Stomach smooth muscle (tissue), 2 donors: ENCODE data around the gene GABBR2.

ENCODE experiments used
- H3K27ac ChIP-seq: one replicate; pipeline ENCODE4 v1.7.0; 2013; ENCODE audit warnings: mild to moderate bottlenecking, low read length, inconsistent platforms
- H3K27me3 ChIP-seq, 2 donors: one replicate each; pipeline ENCODE4 v1.7.0; 2013; ENCODE audit warnings: low read length in 2 of 2; ENCODE audit not compliant: insufficient read depth in 2 of 2, control insufficient read depth in 1 of 2
- H3K36me3 ChIP-seq, 2 donors: one replicate each; pipeline ENCODE4 v1.7.0; 2013; ENCODE audit warnings: low read length in 2 of 2; ENCODE audit not compliant: control insufficient read depth in 2 of 2, insufficient read depth in 2 of 2
- H3K4me1 ChIP-seq: one replicate; pipeline ENCODE4 v1.7.0; 2013; ENCODE audit warnings: low read length; ENCODE audit not compliant: control insufficient read depth, insufficient read depth
- H3K4me3 ChIP-seq, 2 donors: one replicate each; pipeline ENCODE4 v1.7.0; 2013; ENCODE audit warnings: low read length in 2 of 2
- H3K9ac ChIP-seq, 2 donors: one replicate each; pipeline ENCODE4 v1.7.0; 2013; ENCODE audit warnings: low read length in 2 of 2, mild to moderate bottlenecking in 1 of 2
- H3K9me3 ChIP-seq, 2 donors: one replicate each; pipeline ENCODE4 v1.7.0; 2013; ENCODE audit warnings: low read length in 2 of 2; ENCODE audit not compliant: control insufficient read depth in 2 of 2
- donor health status: healthy.
- donor health status: Pancreatic carcinoma.

The GABBR2 gene

DNA sequence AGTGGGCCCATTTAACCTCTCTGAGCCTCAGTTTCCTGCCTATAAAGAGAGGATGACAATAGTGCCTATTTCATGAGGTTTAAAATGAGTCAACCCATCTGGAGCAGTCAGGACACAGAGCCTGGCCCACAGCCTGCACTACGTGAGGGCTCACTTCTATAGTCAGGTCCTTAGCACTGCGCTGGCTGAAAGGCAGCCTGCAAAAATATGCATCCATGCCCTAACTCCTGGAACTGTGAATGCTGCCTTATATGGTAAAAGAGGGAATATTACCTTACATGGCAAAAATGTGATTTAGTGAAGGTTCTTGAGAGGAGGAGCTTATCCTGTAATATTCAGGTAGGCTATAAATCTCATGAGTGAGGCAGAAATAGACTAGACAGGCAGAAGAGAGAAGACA, 98.5 kb downstream of the GABBR2 start:
- Histone ChIP-seq H3K4me1 (no peaks in the 10 kb centered on the region), H3K9ac (no peak overlapping the region), H3K9me3 (no peaks in the 10 kb centered on the region), H3K4me3 (no peak overlapping the region), H3K27ac (no peak overlapping the region), H3K36me3 (no peaks in the 10 kb centered on the region), H3K27me3 (peaks cover 0 to 2% of the 10 kb centered on the region in 2 donors)

DNA sequence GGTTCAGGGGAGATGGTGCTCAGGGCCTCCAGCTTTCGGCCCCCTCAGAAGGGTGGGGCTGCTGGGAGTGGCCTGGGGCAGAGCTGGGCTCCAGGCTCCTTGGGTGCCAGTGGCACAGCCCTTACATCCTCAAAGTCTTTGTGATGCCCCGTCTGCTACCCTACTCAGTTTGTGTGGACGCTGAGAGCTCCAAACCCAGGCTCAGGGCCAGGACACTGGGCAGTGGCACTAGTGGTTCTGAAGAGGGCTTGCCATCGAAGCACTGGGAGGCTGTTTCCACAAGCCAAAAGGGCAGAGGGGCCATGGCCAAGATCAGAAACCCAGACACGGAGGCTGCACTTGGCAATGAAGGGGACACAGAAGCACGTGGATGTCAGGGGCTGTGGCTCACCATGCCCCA, 99.1 kb downstream of the GABBR2 start:
- no peaks in the 10 kb centered on the region for H3K36me3 ChIP-seq
- H3K9me3 ChIP-seq = no peaks in the 10 kb centered on the region
- peaks cover 0 to 2% of the 10 kb centered on the region in 2 donors for H3K27me3 ChIP-seq
- H3K4me1 ChIP-seq = no peaks in the 10 kb centered on the region
- H3K9ac ChIP-seq = no peak overlapping the region
- no peak overlapping the region for H3K4me3 ChIP-seq
- no peak overlapping the region for H3K27ac ChIP-seq

DNA sequence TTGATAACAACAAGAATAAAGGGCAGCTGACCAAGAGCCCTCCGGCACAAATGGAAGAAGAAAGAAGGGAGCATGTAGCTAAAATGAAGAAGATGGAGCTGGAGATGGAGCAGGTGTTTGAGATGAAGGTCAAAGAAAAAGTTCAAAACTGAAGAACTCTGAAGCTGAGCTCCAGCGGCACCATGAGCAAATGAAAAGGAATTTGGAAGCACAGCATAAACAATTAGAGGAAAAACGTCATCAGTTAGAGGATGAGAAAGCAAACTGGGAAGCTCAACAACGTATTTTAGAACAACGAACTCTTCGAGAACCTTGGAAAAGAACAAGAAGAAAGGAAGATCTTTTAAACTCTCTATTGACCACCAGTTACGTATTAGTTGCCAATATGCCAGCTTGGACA, 100.9 kb downstream of the GABBR2 start:
- no peaks in the 10 kb centered on the region for H3K9me3 ChIP-seq
- no peak overlapping the region for H3K4me3 ChIP-seq
- no peak overlapping the region for H3K27ac ChIP-seq
- H3K4me1 ChIP-seq = no peaks in the 10 kb centered on the region
- H3K27me3 ChIP-seq = peaks cover 0 to 2% of the 10 kb centered on the region in 2 donors
- H3K36me3 ChIP-seq = no peaks in the 10 kb centered on the region
- no peak overlapping the region for H3K9ac ChIP-seq

DNA sequence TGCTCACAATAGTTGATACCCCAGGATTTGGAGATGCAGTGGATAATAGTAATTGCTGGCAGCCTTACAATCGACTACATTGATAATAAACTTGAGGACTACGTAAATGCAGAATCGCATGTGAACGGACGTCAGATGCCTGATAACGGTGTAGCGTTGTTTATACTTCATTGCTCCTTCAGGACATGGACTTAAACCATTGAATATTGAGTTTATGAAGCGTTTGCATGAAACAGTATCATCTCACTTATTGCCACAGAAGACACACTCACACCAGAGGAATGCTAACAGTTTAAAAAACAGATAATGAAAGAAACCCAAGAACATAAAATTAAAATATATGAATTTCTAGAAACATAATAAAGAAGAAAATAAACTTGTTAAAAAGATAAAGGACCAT, 101.6 kb downstream of the GABBR2 start:
- peaks cover 0 to 2% of the 10 kb centered on the region in 2 donors for H3K27me3 ChIP-seq
- H3K4me3 ChIP-seq = no peak overlapping the region
- H3K27ac ChIP-seq = no peak overlapping the region
- no peaks in the 10 kb centered on the region for H3K4me1 ChIP-seq
- no peaks in the 10 kb centered on the region for H3K36me3 ChIP-seq
- H3K9ac ChIP-seq = no peak overlapping the region
- no peaks in the 10 kb centered on the region for H3K9me3 ChIP-seq

DNA sequence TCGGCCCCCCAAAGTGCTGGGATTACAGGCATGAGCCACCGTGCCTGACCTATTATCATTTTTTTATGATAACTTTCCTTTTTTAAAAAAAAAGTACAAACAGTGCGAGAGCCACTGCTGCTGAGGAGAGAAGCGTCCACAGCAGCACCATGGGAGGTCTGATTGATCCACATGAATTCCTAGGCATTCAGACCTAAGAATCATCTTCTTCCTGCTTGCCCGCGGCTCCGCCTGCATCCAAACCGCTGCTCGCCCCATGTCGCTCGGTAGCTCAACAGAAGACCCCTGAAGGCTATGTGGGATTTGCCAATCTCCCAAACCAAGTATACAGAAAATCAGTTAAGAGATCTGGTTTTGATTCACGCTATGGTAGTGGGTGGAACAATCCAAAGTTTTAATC, 102.0 kb downstream of the GABBR2 start:
- Histone ChIP-seq H3K36me3 (no peaks in the 10 kb centered on the region), H3K4me1 (no peaks in the 10 kb centered on the region), H3K27ac (no peak overlapping the region), H3K9me3 (no peaks in the 10 kb centered on the region), H3K9ac (no peak overlapping the region), H3K27me3 (peaks cover 0 to 2% of the 10 kb centered on the region in 2 donors), H3K4me3 (no peak overlapping the region)

DNA sequence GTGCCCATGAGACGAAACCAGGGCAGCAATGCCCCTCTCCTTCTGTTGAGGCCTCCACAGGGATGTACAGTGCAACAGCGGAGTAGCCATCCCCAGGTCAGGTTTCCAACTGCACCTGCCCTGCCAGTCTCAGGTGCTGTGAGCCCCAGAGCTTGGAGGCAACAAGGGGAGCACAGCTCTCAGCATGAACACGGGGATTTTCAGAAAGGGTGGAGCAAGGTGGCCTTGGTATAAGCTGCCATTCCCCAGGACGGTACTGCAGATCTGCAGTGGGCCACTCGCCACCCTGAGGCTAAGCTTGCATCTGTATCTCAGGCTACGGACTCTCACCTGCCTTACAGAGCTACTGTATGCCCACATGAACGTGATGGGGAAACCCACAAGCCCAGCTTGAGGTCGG, 103.6 kb downstream of the GABBR2 start:
- Histone ChIP-seq H3K9me3 (no peaks in the 10 kb centered on the region), H3K27me3 (peaks cover 0 to 2% of the 10 kb centered on the region in 2 donors), H3K27ac (no peak overlapping the region), H3K9ac (no peak overlapping the region), H3K36me3 (no peaks in the 10 kb centered on the region), H3K4me3 (no peak overlapping the region), H3K4me1 (no peaks in the 10 kb centered on the region)

DNA sequence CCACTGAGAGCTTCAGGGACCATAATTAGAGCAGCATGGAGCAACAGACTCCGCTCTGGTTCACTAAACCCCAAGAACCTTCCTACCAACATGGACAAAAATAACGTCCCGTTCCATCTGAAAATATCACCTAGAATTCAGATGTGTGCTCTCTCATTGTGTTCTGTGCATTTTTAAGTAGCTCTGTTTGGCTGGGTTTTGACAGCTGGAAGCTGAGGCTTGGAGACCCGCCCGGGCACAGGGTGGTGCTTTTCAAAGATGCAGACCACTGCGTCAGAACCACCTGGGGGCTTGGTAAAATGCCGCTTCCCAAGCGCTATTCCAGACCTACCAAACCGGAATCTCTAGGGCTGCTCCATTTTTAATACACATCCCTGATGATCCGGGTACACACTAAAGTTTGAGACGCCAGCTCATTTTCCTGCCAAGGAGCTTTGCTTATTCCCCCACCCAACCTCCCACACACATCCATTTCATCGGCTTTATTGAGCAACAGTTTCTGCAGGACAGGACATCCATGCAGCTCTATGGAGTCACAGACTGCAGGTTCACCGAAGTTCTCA, 104.8 kb downstream of the GABBR2 start:
- Histone ChIP-seq H3K9me3 (no peaks in the 10 kb centered on the region), H3K4me1 (no peaks in the 10 kb centered on the region), H3K27me3 (peaks cover 0 to 2% of the 10 kb centered on the region in 2 donors), H3K4me3 (no peak overlapping the region), H3K36me3 (no peaks in the 10 kb centered on the region), H3K9ac (no peak overlapping the region), H3K27ac (no peak overlapping the region)

DNA sequence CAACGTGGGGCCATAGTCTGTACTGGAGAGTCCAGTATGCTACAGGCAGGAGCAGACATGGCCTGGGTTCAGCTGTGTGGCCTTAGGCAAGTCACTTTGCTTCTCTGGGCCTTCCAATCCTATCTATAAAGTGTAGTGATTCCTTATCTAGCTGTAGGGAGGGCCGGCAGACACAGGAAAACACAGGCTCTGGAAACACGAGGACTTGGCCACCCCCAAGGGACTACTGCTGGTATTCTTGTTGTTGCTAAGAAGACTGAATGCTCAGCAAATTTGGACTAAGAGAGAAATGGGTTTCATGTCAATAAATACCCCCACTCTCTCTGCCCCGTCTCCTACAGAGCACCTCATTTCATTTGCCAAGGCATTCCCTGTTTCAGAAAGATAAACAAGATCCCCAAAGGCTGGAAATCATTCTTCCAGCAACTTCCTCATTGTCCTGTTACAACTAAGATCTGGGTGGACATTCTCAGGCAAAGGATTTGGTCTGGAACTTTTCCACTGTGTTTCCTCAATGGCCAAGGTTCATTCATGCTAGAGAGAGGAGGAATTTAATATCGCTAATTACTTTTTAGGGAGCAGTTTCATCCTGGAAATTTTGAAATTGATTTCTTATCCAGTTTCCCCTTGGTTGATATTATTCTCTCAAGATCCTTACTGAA, 105.8 kb downstream of the GABBR2 start:
- Histone ChIP-seq H3K4me1 (no peaks in the 10 kb centered on the region), H3K9me3 (no peaks in the 10 kb centered on the region), H3K27ac (no peak overlapping the region), H3K36me3 (no peaks in the 10 kb centered on the region), H3K27me3 (peaks cover 0 to 2% of the 10 kb centered on the region in 2 donors), H3K4me3 (no peak overlapping the region), H3K9ac (no peak overlapping the region)

DNA sequence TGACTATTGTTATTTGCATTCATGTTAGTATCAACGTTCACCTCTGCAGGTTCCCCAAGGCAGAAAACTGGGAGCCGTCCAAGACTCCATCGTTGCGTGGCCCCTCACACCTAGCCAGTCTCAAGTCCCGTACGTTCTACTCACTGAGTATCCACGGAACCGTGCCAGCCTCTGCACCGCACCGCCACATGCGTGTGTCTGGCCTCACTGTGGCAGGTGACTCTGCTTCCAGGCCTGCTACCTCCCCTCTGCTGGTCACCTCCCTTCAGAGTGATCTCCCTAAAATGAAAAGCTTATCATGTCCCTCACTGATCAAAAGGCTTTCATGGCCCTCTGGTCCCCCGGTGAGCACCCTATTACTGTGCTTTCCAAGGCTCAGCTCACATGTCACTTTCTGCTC, 108.1 kb downstream of the GABBR2 start:
- Histone ChIP-seq H3K27ac (no peak overlapping the region), H3K36me3 (no peaks in the 10 kb centered on the region), H3K9ac (no peak overlapping the region), H3K4me1 (no peaks in the 10 kb centered on the region), H3K4me3 (no peak overlapping the region), H3K9me3 (no peaks in the 10 kb centered on the region), H3K27me3 (peaks cover 0 to 4% of the 10 kb centered on the region in 2 donors)

DNA sequence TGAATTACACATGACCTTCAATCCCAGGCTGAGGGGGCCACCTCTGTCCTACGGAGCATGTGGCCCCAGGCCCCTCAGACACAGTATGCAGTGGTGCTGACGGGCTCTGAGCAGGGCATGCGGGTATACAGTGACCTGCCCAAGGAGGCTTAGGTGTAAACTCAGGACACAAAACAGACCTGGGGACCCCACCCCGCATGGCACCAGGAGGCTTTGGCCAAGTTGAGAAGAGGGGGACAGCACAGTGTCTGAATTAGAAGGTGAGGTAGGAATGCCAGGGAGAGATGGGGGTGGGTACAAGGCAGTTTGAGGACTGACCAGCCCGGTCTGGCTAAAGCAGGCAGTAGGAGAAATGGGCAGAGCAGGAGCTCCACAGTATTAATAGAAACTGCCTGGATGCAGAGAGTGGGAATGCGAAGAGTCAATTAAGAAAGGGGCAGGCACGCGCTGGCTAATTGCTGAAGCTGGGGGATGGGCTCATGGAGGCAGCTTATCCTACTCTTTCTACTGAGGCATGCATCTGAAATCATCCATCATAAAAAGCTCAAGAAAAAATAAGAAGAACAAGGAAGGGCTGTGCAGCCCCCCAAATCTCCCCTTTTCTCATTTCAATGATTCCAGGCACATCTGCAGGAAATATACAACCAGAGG, 109.0 kb downstream of the GABBR2 start:
- Histone ChIP-seq H3K9me3 (no peaks in the 10 kb centered on the region), H3K27ac (no peak overlapping the region), H3K9ac (no peak overlapping the region), H3K27me3 (peaks cover 0 to 2% of the 10 kb centered on the region in 2 donors), H3K4me1 (no peaks in the 10 kb centered on the region), H3K36me3 (no peaks in the 10 kb centered on the region), H3K4me3 (no peak overlapping the region)

DNA sequence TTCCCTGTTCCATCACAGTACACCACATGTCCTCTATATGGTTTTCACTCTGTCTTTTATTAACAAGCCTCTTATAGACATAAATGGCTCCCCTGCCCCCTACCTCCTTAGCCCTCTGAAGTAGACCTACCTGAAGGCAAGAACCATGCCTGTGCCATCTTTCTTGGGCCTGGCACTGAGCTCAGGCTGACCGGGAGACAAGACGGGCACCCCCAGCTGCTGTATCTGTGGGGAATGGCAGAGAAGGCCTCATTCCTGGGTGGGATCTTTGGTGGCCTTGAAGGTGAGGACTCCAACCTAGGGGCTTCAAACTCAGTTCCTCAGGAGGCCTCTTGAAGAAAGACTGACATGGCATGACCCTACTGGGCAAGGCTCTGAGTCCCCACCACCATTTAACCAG, 109.9 kb downstream of the GABBR2 start:
- H3K36me3 ChIP-seq = no peaks in the 10 kb centered on the region
- H3K27me3 ChIP-seq = peaks cover 0 to 2% of the 10 kb centered on the region in 2 donors
- no peaks in the 10 kb centered on the region for H3K9me3 ChIP-seq
- H3K4me3 ChIP-seq = no peak overlapping the region
- no peak overlapping the region for H3K9ac ChIP-seq
- H3K4me1 ChIP-seq = no peaks in the 10 kb centered on the region
- H3K27ac ChIP-seq = no peak overlapping the region
